GM19468 (cell line): ENCODE measurements around the gene TPM2.

Experiments
- ATAC-seq: cut with Tn5 transposase; IDR thresholded peaks from one replicate; pipeline ENCODE4 v1.9.1; 2021; ENCODE audit warnings: mild to moderate bottlenecking, moderate library complexity, moderate number of reproducible peaks; ENCODE audit not compliant: unreplicated experiment; ENCODE audit errors: extremely low read depth

TPM2 gene

GRCh38 chr9:35697486-35697885, 7.8 kb upstream of the TPM2 start:
- ATAC-seq = no peak

- no peak for ATAC-seq
Measured at GRCh38 chr9:35696520-35697215, 6.9 kb upstream of the TPM2 start.

GRCh38 chr9:35695943-35696401, 6.2 kb upstream of the TPM2 start:
- no peak for ATAC-seq

GRCh38 chr9:35691757-35692301, 2.1 kb upstream of the TPM2 start:
- no peak for ATAC-seq

- no peak for ATAC-seq
Measured at GRCh38 chr9:35691334-35691650, 1.6 kb upstream of the TPM2 start.

GRCh38 chr9:35690614-35691333, 1.0 kb upstream of the TPM2 start:
- ATAC-seq = no peak

- no peak for ATAC-seq
Measured at GRCh38 chr9:35690294-35690613, 529 bp upstream of the TPM2 start.

GRCh38 chr9:35688558-35689541, 875 bp downstream of the TPM2 start:
- ATAC-seq = no peak

- ATAC-seq = no peak
Measured at GRCh38 chr9:35687972-35688557, 1.7 kb downstream of the TPM2 start.

- ATAC-seq = no peak
Measured at GRCh38 chr9:35687306-35687705, 2.4 kb downstream of the TPM2 start.

- peak; percentile 53 for ATAC-seq
Measured at GRCh38 chr9:35686222-35687203, 3.2 kb downstream of the TPM2 start.

GRCh38 chr9:35685506-35685905, 4.2 kb downstream of the TPM2 start:
- no peak for ATAC-seq

GRCh38 chr9:35684921-35685320, 4.8 kb downstream of the TPM2 start:
- no peak for ATAC-seq

GRCh38 chr9:35683323-35683722, 6.4 kb downstream of the TPM2 start:
- no peak for ATAC-seq

GRCh38 chr9:35682520-35683315, 7.0 kb downstream of the TPM2 start:
- ATAC-seq = no peak

- ATAC-seq = no peak
Measured at GRCh38 chr9:35682051-35682450, 7.7 kb downstream of the TPM2 start.

- no peak for ATAC-seq
Measured at GRCh38 chr9:35681341-35682002, 8.3 kb downstream of the TPM2 start.
